GM18907 (cell line): ENCODE results near the gene MELTF.

Source experiments
- ATAC-seq: cut with Tn5 transposase; IDR thresholded peaks from one replicate; pipeline ENCODE4 v1.9.1; 2021; ENCODE audit warnings: mild to moderate bottlenecking, moderate library complexity; ENCODE audit not compliant: unreplicated experiment

The MELTF gene

DNA sequence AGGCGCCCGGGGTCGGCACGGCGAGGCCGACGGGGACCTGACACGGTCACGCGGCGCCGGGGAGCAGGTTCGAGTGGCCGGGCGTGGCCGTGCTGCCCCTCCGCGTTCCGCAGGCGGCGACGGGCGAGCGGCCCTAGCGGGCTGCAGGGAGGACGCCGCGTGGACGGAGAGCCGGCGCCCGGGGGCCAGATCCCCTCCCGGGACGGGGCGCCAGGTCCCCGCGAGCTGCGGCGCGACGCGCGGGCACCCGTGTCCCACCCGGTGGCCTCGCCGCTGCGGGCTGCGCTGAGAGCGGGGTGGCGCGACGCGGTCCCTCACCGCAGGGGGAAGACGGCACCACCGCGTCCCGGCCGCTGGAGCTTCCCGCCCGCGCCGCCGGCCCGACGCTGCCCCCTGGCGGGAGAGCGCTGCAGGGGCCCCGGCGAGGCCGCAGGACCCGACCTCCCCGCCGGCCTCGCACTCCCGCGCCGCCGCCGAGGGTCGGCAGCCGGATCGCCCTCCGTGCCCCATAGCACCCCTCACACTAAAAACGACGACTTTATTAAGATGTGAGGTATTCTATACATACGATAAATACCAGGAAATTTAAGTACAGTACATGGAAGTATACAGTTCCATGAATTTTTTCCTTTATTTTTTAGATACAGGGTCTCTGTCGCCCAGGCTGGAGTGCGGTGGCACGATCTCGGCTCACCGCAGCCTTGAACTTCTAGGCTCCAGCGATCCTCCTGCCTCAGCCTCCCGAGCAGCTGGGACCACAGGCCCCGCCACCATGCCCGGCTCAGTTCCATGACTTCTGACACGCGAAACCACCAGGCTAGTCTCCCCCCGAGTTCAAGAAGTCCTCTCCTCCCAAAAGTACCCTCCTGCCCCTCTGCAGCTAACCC, 59.7 kb downstream of the MELTF start:
- peak; percentile 52 for ATAC-seq

DNA sequence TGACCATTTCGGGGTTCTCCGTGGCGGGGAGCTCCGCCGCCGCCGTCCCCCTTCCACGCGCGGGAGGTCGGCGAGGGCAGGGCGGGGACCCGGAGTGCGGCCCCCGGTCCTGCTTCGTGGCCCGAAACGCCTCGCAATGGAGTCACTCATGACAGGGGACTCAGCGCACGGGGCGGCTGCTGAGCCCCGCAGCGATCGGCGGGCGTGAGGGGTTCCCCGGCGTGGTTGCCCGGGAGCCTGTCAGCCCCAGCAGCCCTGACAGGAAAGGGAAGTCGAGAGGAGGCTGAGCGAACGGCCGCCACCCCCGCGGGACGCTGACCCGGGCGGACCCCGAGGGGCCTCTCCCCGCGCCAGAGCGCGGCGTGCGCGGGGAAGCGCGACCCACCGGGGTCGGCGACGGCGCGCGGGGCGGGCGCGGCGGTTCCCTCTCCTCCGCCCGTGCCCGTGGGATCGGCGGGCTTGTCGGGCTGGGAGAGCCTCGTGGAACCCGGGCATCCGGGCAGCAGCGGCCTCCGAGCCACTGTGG, 60.4 kb downstream of the MELTF start:
- peak; percentile 54 for ATAC-seq

DNA sequence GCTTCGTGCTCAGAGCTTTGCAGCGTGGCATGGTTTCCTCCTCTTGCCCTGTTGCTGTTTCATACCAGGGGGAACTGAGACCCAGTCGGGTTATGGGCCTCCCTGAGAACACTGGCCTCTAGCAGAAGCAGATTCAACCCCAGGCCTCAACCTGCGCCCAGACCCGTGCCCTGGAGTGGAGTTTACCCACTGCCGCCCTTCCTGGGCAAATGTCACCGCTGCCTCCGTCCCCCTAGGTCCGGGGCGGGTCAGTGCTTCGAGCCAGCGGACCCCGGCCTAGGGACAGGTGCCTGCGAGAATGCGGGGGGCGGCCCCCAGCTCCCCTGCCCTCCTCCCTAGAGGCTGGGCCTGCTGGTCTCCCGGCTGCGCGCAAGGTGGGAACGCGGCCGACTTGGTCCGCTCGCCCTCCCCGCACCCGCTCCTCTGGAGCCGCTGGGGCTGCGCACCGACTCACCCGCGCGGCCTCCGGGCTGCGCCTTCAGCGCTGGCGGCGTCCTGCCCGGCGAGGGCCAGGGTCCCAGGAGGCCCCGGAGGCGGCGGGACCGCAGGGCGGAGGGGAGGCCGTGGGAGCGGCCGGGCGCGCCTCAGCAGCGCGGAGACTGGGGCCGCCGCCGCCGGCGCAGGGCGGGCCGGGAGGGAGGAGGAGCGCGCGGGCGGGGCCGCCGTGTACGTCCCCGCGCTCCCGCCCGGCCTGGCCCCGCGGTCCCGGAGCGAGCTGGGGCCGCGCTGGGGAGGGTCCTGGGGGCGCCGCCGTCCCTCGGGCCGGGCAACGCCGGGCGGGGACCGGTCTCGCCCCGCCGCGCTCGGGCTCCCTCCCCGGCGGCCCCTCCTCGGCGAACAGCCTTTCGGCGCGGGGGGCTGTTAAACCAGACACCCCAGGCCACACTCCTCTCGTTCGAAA, 61.1 kb downstream of the MELTF start, which contains the start of gene PIGZ:
TSS of gene PIGZ (minus strand) at position 601 of the 901 bp plus-strand sequence. CDS start 16,802 bp downstream, outside the sequence.
- ATAC-seq, result peak; percentile 62

DNA sequence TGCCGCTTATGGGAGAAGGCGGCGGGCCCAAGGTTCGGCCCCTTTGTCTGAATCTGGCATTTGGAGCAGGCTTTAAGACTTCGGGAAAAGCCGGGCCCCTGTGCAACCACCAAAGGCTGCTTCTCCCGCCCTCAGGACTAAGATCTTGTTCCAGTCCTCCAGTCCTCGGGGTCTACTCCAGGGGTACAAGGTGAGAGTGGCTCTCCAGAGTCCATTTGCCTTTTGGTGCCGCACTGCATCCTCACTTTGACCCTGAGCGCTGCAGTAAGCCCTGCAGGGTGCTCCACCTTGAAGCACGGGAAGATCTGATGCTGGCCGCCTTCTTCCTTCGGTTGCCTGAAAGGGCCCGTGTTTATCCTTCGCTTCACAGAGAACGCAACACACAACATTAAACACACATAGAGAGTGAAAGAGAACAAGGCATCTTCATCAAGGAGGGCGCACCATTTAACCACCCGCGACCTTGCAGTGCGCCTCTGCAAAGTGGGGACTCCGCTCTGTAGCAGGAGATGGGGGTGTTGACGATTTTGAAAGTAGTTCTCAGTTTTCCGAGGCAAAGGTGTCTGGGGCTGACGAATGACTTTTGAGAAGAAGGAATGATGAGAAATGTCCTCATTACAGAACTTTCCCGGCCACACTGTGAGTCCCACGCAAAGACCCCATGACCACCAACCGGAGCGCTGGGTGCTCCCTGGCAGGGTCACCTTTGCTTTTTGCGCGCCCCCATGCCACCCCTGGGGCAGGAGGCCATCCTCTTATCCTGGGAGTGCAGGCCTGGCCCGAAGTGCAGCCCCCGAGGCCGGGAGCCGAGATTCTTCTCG, 62.0 kb downstream of the MELTF start:
- no peak for ATAC-seq

DNA sequence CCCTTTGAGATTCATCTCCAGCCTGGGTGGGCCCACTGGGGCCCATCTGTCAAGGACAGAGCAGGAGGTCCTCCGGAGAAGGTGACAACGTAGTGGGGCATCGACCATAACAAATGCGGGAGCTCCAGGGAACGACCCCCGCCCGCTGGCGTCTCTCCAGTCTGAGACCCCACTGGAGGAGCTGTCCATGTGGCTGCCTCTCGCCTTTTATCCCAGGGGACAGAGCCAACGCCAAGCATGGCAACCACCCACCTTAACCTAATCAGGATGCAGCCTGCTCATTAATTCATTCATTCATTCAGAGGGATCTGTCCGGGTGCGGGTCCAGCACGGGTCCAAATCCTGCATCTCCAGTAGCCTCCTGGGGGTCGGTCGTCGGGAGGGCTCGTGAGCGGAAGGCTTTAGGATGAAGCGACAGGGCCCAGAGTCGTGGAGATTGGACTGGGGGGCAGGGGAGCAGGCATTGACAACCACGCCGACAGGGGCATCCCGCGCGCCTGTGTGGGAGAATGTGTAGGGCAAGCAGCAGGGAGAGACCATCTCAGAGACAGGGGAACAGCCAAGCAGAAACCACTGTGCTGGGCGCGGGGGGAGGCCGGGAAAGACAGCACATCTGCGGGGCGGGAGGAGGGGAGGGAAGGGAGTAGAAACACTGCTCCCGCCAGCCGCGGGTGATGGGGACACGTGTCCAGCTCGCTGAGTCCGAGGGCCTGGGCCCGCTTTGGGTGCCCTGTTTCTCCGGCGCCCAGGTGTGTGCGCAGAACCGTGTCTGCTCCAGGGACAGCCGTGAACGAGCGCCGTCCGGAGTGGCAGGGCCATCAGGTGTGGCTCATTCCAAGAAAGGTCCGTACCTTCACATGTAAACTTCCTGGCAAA, 62.9 kb downstream of the MELTF start:
- no peak for ATAC-seq

DNA sequence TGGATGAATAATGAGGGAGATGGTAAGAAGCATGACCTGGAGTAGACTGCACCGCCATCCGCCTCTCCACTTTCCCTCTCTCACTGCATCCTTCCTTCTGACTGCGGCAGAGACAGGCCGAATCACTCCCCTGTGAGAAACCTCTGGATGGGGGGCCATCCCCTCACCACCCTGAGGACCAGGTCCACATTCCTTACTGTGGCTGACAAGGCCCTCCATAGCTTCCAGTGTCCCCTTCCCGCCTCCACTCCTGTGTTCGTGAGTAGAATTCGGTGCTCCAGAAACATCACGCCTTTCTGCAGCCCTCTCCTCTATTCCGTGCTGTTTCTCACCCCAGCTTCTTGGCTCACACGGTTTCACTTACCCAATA, 63.8 kb downstream of the MELTF start:
- no peak for ATAC-seq

DNA sequence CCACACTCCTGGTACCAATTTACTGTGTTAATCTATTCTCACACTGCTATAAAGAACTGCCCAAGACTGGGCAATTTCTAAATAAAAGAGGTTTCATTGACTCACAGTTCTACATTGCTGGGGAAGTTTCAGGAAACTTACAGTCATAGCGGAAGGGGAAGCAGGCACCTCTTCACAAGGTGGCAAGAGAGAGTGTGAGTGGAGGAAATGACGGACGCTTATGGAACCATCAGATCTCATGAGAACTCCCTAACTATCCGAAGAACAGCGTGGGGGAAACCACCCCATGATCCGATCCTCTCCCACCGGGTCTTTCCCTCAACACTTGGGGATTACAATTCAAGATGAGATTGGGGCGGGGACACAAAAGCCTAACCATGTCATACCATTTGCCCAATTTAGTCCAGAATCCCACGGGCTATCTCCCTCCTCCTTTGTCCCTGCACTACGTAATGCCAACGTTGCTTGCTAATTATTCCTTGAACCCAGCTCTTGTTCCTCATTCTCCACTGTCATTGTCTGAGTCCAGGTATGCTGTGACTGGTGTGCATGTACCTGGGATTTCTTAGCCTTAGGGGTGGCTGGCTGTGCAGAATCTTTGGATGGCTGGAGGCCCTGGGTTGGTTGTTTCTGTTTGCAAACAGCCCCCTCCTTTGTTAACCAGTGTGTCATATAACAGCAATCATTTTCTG, 64.4 kb downstream of the MELTF start:
- no peak for ATAC-seq

DNA sequence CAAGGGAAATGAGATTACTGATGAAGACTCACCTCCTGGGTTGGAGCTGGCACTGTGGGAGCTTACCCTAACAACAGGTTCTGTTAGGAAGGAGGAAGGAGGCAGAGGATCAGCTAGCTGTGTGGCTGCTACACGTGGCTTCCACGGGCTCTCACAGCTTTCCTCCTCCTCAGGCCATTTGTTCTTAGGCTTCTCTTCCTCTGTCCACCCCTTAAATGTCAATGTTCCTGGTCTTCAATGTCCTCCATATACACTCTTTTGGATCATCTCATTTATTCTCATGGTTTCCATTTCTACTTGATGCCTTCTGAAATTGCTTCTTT, 66.0 kb downstream of the MELTF start:
- ATAC-seq, result no peak

DNA sequence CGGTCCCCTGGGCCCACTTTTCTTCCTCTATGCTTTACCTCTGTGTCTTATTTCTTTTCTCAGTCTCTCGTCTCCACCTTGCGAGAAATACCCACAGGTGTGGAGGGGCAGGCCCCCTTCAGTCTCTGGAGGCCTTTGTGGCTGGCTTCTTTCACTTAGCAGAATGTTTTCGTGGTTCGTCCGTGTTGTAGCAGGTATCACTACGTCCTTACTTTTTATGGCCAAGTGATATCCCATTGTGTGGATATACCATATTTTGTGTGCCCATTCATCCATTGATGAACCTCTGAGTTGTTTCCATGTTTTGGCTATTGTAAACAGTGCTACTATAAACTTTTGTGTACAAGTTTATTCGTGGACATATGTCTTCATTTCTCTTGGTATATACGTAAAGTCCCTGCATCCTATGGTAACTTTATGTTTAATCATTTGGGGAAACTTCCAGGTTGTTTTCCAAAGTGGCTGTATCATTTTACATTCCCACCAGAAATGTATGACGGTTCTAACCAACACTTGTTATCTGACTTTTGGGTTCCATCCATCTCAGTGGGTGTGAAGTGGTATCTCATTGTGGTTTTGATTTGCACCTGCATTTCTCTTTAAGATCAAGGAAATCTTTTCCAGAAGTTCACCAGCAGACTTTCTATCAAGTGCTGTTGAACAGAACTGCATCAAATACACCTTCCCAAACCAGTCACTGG, 66.5 kb downstream of the MELTF start:
- no peak for ATAC-seq

DNA sequence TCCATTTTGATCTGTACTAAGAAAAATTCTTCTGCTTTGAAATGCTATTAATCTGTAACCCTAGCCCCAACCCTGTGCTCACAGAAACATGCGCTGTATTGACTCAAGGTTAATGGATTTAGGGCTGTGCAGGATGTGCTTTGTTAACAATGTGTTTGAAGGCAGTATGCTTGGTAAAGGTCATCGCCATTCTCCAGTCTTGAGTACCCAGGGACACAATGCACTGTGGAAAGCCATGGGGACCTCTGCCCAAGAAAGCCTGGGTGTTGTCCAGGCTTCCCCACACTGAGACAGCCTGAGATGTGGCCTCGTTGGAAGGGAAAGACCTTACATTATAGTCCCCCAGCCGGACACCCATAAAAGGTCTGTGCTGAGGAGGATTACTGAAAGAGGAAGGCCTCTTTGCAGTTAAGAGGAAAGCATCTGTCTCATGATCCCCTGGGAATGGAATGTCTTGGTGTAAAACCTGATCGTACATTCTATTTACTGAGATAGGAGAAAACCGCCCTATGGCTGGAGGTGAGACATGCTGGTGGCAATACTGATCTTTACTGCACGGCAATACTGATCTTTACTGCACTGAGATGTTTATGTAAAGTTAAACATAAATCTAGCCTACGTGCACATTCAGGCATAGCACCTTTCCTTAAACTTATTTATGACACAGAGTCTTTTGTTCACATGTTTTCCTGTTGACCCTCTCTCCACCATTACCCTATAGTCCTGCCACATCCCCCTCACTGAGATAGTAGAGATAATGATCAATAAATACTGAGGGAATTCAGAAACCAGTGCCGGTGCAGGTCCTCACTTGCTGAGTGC, 67.3 kb downstream of the MELTF start:
- no peak for ATAC-seq

DNA sequence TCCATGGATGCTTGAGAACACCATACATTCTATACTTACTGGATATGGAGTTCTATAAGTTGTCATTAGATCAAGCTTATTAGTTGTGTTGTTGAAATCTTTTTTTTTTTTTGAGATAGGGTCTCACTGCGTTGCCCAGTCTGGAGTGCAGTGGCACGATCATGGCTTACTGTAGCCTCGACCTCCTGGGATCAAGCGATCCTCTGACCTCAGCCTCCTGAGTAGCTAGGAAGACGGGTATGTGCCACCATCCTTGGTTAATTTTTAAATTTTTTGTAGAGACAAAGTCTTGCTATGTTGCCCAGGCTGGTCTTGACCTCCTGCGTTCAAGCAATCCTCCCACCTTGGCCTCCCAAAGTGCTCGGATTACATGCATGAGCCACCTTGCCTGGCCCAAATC, 74.8 kb downstream of the MELTF start:
- no peak for ATAC-seq
